ENCODE data around the gene CRY1.

Gene CRY1

DNA sequence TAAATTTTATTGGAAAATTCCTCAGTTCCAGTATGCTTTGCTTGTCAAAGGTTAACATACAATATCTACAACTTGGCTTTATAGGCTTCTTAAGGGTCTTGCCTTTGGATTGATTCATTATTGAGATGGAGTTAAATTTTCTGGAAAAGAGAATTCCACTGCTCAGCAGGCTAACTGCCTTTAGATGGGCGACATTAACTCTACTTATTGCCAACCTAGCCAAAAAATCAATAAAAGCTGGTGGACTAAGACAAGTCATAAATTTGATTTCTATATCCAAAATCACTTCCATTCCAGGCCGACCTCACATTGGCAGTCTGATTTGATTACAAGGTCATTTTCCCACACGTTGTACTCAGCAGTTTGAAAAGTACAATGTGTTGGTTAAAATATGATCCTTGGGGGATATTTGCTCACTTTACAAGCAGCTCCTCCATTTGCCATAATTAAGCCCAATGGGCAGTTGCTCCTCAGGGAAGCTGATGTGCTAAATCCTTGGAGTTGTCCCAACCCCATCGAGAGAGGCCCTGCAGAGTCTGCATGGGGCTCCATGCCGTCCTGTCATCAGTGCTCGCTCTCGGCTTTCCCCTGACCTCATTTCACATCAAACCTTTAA lies 36.1 kb upstream of the CRY1 start:
- DNase-seq (ENCODE audit: insufficient read length, low spot score) (no peak), FAIRE-seq (no peak)
- TF ChIP-seq POLR2AphosphoS5 (IDR thresholded peaks at IDR 0.05; ENCODE audit: low read depth, low read length) (no peak), TAF1 (IDR thresholded peaks at IDR 0.05; ENCODE audit: low read depth, low read length) (no peak), POLR2A (IDR thresholded peaks at IDR 0.05; ENCODE audit: low read depth, low read length) (no peak), SPI1 (IDR thresholded peaks at IDR 0.05; ENCODE audit: low read depth, low read length) (no peak), POU2F2 (IDR thresholded peaks at IDR 0.05; ENCODE audit: low read depth, low read length) (no peak), PAX5 (IDR thresholded peaks at IDR 0.05; ENCODE audit: insufficient read depth, low read length, severe bottlenecking) (no peak)

DNA sequence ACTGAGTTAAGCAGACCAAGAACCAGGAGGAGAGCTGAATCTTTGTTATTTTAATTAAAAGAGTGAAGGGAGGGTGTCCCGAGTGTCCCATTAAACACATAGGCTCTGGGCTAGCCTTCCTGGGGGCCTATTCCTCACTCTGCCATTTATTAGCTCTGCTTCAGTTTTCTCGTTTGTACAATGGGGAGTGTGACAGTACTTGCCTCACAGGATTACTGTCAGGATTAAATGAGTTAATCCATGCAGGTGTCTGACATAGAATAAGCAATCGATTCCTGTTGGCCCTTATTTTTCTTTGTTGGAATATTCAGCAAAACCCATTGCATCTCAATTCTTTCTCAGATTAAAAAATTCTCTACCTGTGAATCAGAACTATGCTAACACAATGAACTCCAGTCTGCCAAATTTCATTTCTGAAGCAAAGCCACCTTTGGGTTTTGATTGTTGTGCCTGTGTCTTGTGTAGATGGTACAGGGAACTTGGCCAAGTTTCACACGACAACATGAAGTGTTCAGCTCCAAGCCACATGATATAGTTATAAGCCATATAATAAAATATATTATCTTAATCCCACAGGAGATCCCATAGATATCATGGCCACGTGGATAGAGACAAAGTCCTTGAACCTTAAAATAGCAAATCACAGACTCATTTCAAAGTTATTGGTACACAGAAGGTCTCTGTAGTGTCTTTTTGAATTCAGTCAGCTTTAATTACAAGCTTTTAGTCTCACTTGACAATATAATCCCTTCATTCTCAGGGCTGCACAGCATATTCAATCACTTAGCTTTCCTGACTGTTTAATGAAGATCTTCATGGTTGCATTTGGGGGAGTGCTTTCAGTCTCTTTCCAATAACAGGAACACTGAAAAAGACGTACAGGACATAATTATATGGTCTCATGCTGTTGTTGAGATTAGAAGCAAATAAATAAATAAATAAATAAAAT lies 34.4 kb upstream of the CRY1 start:
- FAIRE-seq (no peak), DNase-seq (ENCODE audit: insufficient read length, low spot score) (no peak)
- TF ChIP-seq TAF1 (IDR thresholded peaks at IDR 0.05; ENCODE audit: low read depth, low read length) (no peak), SPI1 (IDR thresholded peaks at IDR 0.05; ENCODE audit: low read depth, low read length) (no peak), POLR2A (IDR thresholded peaks at IDR 0.05; ENCODE audit: low read depth, low read length) (no peak), POU2F2 (IDR thresholded peaks at IDR 0.05; ENCODE audit: low read depth, low read length) (no peak), POLR2AphosphoS5 (IDR thresholded peaks at IDR 0.05; ENCODE audit: low read depth, low read length) (no peak), PAX5 (IDR thresholded peaks at IDR 0.05; ENCODE audit: insufficient read depth, low read length, severe bottlenecking) (no peak)

DNA sequence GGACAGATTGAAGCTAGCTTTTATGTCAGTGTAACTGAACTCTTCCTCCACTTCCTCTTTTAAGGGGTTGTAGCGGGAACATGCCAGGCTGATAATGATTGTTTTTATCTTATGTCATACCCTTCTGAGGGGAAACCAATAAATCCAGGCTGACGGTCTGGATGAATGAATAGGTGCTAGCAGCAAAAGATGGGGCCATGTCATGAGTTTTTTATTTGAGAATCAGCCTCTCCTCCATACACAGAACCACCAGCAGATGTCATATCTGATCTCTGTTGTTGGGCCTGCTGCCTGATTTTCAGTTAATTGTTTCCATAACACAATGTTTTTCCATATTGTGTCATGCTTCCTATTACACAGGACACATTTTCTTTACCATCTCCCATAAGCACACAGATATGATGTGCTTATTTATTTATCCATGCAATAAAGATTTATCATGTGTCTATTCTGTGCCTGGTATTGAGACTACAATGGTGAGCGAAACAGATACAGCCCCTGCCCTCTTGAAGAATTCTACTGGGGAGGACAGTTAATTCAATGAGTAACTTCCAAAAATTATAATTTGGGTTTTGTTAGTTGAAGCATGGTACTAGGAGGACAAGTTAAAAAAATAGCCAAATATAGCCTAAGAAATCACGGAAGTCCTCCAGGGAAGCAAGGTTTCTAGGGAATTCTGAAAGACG lies 33.6 kb upstream of the CRY1 start:
- DNase-seq (ENCODE audit: insufficient read length, low spot score) (no peak), FAIRE-seq (no peak)

DNA sequence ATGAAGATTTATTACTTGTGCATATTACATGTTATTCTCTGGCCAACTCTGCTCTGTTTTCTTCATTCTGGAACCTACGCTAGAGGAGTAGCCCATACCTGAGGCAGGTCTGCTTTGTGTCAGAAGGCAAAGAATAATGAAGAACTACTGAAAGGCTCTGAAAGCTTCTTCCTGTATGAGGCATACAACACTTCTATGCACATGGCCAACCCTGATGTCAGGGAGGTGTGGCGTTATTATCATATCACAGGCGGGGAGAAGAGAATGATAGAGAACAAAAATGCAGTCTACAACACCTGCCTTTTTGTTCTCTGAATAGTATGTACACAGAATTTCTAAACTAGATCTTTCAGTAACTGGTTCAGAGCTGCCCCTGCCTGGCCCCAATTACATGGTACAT lies 32.5 kb upstream of the CRY1 start:
- no peak for FAIRE-seq
- TF ChIP-seq POLR2A (IDR thresholded peaks at IDR 0.05; ENCODE audit: low read depth, low read length) (no peak), TAF1 (IDR thresholded peaks at IDR 0.05; ENCODE audit: low read depth, low read length) (no peak), POLR2AphosphoS5 (IDR thresholded peaks at IDR 0.05; ENCODE audit: low read depth, low read length) (no peak), PAX5 (IDR thresholded peaks at IDR 0.05; ENCODE audit: insufficient read depth, low read length, severe bottlenecking) (no peak), SPI1 (IDR thresholded peaks at IDR 0.05; ENCODE audit: low read depth, low read length) (no peak), POU2F2 (IDR thresholded peaks at IDR 0.05; ENCODE audit: low read depth, low read length) (no peak)
- no peak for DNase-seq (ENCODE audit: insufficient read length, low spot score)

More for the DNA sequence above, 33.6 kb upstream of the CRY1 start:
- TF ChIP-seq SPI1 (IDR thresholded peaks at IDR 0.05; ENCODE audit: low read depth, low read length), result peak; percentile 74
- TF ChIP-seq POLR2A (IDR thresholded peaks at IDR 0.05; ENCODE audit: low read depth, low read length), result no peak

DNA sequence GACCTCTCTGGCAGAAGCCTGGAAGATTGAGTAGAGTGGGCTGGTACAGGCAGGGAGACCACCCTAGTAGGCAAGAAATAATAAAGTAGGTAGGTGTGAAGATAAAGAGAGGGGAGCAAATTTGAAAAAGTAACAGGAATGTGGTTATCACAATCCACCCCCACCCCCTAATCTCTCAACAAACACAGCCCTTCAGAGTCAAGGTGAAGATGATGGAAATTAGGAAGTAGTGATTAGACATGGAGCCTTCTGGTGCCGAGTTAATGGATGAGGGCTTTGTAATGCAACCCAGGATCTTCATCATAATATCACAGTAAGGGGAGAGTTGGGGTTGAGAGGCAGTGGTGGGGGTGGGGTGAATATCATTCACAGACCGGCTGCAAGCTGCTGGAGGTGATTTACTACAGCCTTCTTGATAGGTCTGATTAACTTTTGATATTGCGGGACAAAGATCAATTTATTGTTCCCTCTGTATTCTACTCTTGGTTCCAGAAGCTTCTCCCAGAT lies 29.2 kb upstream of the CRY1 start:
- DNase-seq (ENCODE audit: insufficient read length, low spot score), result no peak
- FAIRE-seq, result no peak

DNA sequence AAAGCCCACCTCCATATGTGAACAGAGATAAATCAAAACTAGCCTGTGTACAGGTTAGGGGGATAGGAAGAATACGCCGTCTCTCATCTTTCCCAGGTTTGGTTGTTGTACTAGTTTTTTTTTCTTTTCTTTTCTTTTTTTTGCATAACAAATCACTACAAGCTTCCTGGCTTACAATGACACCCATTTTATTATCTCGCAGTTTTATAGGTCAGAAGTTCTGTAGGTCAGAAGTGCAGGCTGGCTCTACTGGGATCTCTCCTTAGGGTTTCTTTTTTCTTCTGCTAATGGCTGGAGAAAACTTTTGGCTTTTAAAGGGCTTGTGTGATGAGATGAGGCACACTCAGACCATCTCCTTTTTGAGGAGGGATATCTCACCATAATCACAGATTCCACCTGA lies 25.7 kb upstream of the CRY1 start:
- DNase-seq (ENCODE audit: insufficient read length, low spot score) (no peak), FAIRE-seq (no peak)
- TF ChIP-seq POLR2A (IDR thresholded peaks at IDR 0.05; ENCODE audit: low read depth, low read length), result no peak
- TF ChIP-seq SPI1 (IDR thresholded peaks at IDR 0.05; ENCODE audit: low read depth, low read length), result no peak
- no peak for TF ChIP-seq TAF1 (IDR thresholded peaks at IDR 0.05; ENCODE audit: low read depth, low read length)
- no peak for TF ChIP-seq POU2F2 (IDR thresholded peaks at IDR 0.05; ENCODE audit: low read depth, low read length)
- no peak for TF ChIP-seq PAX5 (IDR thresholded peaks at IDR 0.05; ENCODE audit: insufficient read depth, low read length, severe bottlenecking)
- no peak for TF ChIP-seq POLR2AphosphoS5 (IDR thresholded peaks at IDR 0.05; ENCODE audit: low read depth, low read length)

More for the DNA sequence above, 29.2 kb upstream of the CRY1 start:
- TF ChIP-seq POU2F2 (IDR thresholded peaks at IDR 0.05; ENCODE audit: low read depth, low read length) (no peak), PAX5 (IDR thresholded peaks at IDR 0.05; ENCODE audit: insufficient read depth, low read length, severe bottlenecking) (no peak)

DNA sequence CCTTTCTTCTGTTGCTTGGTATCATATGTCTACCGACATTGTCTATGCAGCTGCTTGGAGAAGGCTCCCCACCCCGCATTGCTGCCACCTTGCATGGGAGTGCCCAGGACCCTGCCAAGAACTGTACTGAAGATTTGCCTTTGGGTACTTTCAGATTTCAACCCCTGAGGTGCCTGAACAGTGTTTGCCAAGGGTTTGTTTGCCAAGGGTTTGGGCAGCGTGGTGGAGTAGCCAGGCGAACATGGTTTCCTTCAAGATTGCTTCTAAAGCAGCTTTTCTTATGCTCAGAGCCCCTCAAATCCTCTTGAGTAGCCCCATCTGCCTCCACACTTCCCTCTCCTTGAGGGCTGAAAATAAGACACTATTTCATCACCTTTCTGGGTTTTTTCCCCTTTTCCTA lies 25.3 kb upstream of the CRY1 start:
- FAIRE-seq, result no peak
- TF ChIP-seq POU2F2 (IDR thresholded peaks at IDR 0.05; ENCODE audit: low read depth, low read length) (no peak), SPI1 (IDR thresholded peaks at IDR 0.05; ENCODE audit: low read depth, low read length) (no peak), PAX5 (IDR thresholded peaks at IDR 0.05; ENCODE audit: insufficient read depth, low read length, severe bottlenecking) (no peak), POLR2A (IDR thresholded peaks at IDR 0.05; ENCODE audit: low read depth, low read length) (no peak), POLR2AphosphoS5 (IDR thresholded peaks at IDR 0.05; ENCODE audit: low read depth, low read length) (no peak), TAF1 (IDR thresholded peaks at IDR 0.05; ENCODE audit: low read depth, low read length) (no peak)

DNA sequence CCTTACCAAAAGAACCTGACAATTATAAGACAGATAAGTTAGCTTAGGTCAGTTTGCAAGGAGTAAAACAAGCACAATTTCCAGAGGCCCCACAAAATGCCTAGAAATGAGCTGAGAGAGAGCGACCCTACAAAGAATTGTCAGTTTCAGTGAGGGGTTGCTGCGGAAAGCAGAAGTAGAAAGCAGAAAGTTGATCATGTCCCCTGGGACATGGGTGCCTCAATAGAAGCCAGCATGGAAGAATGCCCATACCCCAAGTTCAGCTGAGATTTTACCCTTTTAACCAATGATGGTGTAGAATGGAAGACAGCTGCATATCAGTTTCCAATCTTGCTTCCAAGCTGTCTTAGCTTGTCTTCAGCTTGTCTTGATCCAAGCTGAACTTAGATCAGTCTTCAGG lies 21.8 kb upstream of the CRY1 start:
- FAIRE-seq, result no peak
- no peak for TF ChIP-seq POLR2AphosphoS5 (IDR thresholded peaks at IDR 0.05; ENCODE audit: low read depth, low read length)
- no peak for TF ChIP-seq SPI1 (IDR thresholded peaks at IDR 0.05; ENCODE audit: low read depth, low read length)
- no peak for TF ChIP-seq PAX5 (IDR thresholded peaks at IDR 0.05; ENCODE audit: insufficient read depth, low read length, severe bottlenecking)
- TF ChIP-seq POLR2A (IDR thresholded peaks at IDR 0.05; ENCODE audit: low read depth, low read length), result no peak
- TF ChIP-seq TAF1 (IDR thresholded peaks at IDR 0.05; ENCODE audit: low read depth, low read length), result no peak
- TF ChIP-seq POU2F2 (IDR thresholded peaks at IDR 0.05; ENCODE audit: low read depth, low read length), result no peak
- no peak for DNase-seq (ENCODE audit: insufficient read length, low spot score)

More for the DNA sequence above, 25.3 kb upstream of the CRY1 start:
- DNase-seq (ENCODE audit: insufficient read length, low spot score), result no peak

DNA sequence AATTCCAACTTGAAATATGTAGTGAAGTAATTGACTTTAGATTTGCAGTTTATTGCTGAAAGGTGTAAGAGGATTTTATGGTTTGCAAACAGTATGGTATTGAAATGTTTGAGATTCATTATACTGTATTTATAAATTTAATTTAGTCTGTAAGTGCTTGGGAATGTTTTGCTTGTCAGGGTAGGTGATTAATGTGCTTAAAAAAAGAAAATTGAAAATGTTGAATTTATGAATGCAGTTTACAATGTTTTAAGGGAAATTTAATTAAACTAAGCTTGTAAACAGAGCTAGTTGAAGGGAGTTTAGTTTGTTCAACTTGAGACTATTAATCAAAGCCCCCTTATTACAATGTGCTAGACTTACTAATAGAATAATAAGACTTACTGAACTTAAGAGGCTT lies 18.0 kb upstream of the CRY1 start:
- TF ChIP-seq SPI1 (IDR thresholded peaks at IDR 0.05; ENCODE audit: low read depth, low read length) (no peak), POU2F2 (IDR thresholded peaks at IDR 0.05; ENCODE audit: low read depth, low read length) (no peak), POLR2AphosphoS5 (IDR thresholded peaks at IDR 0.05; ENCODE audit: low read depth, low read length) (no peak)
- no peak for FAIRE-seq
- DNase-seq (ENCODE audit: insufficient read length, low spot score), result no peak
